ES-I3 (cell line): ENCODE data around the gene VCAM1.

Source experiments
- H3K36me3 ChIP-seq: 2 replicates; pipeline ENCODE4 v1.6.1; 2013; ENCODE audit warnings: mild to moderate bottlenecking, low read length, control low read depth, moderate library complexity; ENCODE audit not compliant: insufficient read depth
- H3K4me1 ChIP-seq: 2 replicates; pipeline ENCODE4 v1.6.1; 2013; ENCODE audit warnings: mild to moderate bottlenecking, control low read depth, low read length; ENCODE audit not compliant: insufficient read depth
- H3K9ac ChIP-seq: 2 replicates; pipeline ENCODE4 v1.6.1; 2013; ENCODE audit warnings: low read depth, mild to moderate bottlenecking, low read length, moderate library complexity
- H3K9me3 ChIP-seq: 2 replicates; pipeline ENCODE4 v1.6.1; 2013; ENCODE audit warnings: mild to moderate bottlenecking, low read length, moderate library complexity; ENCODE audit not compliant: control insufficient read depth, insufficient read depth

VCAM1 gene, protein sequence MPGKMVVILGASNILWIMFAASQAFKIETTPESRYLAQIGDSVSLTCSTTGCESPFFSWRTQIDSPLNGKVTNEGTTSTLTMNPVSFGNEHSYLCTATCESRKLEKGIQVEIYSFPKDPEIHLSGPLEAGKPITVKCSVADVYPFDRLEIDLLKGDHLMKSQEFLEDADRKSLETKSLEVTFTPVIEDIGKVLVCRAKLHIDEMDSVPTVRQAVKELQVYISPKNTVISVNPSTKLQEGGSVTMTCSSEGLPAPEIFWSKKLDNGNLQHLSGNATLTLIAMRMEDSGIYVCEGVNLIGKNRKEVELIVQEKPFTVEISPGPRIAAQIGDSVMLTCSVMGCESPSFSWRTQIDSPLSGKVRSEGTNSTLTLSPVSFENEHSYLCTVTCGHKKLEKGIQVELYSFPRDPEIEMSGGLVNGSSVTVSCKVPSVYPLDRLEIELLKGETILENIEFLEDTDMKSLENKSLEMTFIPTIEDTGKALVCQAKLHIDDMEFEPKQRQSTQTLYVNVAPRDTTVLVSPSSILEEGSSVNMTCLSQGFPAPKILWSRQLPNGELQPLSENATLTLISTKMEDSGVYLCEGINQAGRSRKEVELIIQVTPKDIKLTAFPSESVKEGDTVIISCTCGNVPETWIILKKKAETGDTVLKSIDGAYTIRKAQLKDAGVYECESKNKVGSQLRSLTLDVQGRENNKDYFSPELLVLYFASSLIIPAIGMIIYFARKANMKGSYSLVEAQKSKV

DNA sequence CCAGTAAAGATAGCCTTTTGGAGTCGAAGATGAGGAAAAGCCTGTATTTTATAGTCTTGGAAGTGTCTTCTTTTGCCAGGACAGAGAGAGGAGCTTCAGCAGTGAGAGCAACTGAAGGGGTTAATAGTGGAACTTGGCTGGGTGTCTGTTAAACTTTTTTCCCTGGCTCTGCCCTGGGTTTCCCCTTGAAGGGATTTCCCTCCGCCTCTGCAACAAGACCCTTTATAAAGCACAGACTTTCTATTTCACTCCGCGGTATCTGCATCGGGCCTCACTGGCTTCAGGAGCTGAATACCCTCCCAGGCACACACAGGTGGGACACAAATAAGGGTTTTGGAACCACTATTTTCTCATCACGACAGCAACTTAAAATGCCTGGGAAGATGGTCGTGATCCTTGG lies at the start of gene VCAM1:
TSS of gene VCAM1 (plus strand) at position 253 of the 400 bp plus-strand sequence. CDS start at position 372, 119 bp downstream.
- Histone ChIP-seq H3K9me3 (no peaks in the 10 kb centered on the region; the same call in 1 of the 2 replicates), H3K4me1 (peaks cover 2% of the 10 kb centered on the region; the same call in 1 of the 2 replicates), H3K36me3 (no peaks in the 10 kb centered on the region), H3K9ac (no peak within 1 kb of the TSS)

DNA sequence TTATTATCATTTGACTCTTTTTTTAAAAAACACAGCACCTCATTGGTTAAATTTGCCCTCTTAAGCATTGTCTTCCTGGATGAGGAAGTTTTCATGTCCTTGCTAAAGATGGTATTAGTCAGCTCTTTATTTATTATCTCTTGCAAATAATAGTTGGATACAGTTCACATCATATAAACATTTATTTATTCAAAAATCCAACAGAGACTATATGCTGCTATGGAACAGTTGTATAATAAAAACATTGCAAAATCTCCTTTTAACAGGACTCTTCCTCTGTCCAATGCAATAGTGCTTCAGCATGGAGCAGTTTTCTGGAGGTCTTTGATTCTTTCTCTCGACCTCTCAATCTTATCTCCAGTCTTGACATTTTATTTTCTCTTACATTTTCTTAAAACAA lies 49.5 kb upstream of the VCAM1 start:
- Histone ChIP-seq H3K36me3 (no peaks in the 10 kb centered on the region), H3K9ac (no peak overlapping the region), H3K9me3 (0 out of 2 replicates have a peak, but pooled peaks cover 3% of the 10 kb centered on the region), H3K4me1 (no peaks in the 10 kb centered on the region)

DNA sequence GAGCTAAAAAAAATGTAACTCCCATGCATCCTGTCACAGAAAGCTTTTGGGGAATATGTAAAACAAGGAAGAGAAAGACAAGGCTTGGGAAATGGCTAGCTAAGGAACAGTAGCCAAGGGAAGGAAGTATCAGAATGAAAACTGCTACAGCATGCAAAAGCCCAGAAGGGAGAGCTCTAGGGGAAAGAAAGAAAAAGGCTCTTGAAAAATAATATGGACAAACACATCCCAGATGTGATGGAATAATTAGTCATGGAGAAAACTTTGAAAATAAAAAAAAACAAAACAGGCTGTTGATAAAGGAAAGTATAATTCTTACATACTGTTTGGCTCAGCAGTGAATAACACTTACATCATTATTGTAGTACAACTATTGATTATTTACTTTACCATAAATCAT lies 47.9 kb upstream of the VCAM1 start:
- 0 out of 2 replicates have a peak, but pooled peaks cover 3% of the 10 kb centered on the region for H3K9me3 ChIP-seq
- H3K36me3 ChIP-seq: no peaks in the 10 kb centered on the region
- no peak overlapping the region for H3K9ac ChIP-seq
- H3K4me1 ChIP-seq: no peaks in the 10 kb centered on the region

DNA sequence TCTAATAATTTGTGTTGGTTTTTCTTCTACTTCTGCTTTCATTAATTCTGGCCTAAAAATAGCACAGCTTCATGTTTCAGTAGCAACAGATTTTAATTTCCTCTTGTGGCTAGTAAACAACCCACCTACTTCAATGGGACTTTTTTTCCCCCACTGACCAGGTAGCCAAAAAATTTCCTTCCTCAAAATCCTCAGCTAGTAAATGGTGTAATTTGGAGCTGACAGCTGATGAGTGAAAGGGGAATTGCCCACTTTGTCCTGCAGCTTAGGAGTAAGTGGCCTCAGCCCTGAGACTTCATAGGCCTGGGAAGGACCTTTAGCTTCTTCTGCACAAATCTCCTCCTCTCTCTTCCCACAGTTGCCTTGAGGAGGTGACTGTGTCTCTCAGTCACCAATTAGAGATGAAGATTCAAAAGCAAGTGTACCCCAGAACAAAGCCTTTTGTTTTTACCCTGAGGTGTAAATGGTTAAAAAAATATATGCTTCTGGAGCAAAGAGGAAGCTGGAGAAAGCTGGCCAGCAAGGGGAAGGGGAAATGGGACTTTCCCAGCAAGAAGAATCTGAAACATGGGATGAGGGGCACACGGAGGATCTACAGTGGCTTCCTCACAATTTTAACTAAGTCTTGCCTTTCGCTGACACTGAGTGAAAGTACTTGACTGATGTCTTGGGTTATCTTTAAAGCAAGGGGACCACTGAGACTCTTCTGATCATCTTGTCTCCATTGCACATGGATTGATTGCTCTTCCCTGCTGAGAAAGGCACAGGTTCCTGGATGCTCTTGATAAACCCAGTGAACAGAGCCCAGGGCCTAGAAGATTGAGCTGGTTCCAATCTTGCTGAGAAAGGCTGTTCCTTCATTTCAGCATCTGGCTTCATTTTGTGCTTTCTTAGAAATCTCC lies 35.8 kb upstream of the VCAM1 start:
- Histone ChIP-seq H3K9ac (no peak overlapping the region), H3K36me3 (no peaks in the 10 kb centered on the region), H3K4me1 (no peaks in the 10 kb centered on the region), H3K9me3 (no peaks in the 10 kb centered on the region)

DNA sequence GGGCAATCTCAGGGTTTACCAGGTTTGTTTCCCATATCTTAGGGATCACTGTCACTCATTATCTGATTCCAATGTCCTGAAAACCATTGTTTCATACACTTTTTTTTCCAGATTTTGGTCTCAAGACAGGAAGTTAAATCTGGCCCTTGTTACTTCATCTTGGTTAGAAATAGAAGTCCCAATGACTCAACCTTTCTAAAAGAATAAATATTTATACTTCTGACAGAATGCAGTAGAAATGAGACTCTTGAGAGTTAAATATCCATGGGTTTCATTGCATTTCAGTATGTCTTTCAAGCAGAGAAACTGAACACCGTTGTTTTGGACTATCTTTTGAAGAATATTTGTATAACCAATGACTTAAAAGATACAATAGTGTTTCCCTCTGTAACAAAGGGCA lies 19.8 kb upstream of the VCAM1 start:
- Histone ChIP-seq H3K9ac (no peak overlapping the region), H3K9me3 (no peaks in the 10 kb centered on the region), H3K36me3 (no peaks in the 10 kb centered on the region), H3K4me1 (0 out of 2 replicates have a peak, but pooled peaks cover 5% of the 10 kb centered on the region)

DNA sequence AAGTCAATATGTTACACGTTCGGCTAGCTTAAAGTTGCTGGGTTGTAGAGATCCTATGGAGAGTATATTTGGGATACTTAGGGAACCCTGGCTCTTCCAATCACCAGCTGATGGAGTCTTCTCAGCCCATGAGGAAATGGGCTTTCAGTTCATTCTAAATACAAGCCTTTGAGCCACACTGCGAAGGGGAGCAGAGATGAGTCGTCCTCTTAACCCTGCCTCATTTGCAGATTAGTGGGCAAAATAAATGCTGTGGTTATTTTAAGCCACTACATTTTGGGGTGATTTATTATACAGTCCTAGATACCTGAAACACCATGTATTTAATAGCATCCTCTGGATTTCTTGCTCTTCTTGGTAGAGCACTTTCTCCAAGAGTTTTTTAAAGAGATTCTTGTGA lies 19.0 kb upstream of the VCAM1 start:
- H3K4me1 ChIP-seq: 0 out of 2 replicates have a peak, but pooled peaks cover 5% of the 10 kb centered on the region
- H3K9ac ChIP-seq: no peak overlapping the region

DNA sequence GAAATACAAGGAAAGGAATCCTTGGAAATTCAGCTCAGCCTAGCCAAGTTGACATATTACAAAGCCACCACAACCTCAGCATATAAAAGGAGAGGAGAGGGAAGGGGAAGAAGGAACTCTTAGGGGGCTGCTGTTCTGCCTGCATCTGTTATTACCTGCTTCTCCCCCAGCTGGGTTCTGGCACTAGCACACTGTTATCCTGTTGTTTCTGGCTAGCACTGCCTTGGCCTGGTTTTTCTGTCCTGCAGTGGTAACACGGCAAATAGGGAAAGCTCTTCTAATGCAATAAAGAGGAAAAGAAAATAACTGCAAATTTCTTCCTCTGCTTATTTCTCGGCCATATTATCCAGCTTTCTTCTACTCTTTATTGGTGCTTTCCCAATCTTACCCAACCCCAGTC lies 16.5 kb upstream of the VCAM1 start:
- Histone ChIP-seq H3K4me1 (0 out of 2 replicates have a peak, but pooled peaks cover 5% of the 10 kb centered on the region), H3K9ac (no peak overlapping the region), H3K36me3 (no peaks in the 10 kb centered on the region), H3K9me3 (no peaks in the 10 kb centered on the region)

More for the DNA sequence above, 19.0 kb upstream of the VCAM1 start:
- H3K9me3 ChIP-seq: no peaks in the 10 kb centered on the region
- H3K36me3 ChIP-seq: no peaks in the 10 kb centered on the region

DNA sequence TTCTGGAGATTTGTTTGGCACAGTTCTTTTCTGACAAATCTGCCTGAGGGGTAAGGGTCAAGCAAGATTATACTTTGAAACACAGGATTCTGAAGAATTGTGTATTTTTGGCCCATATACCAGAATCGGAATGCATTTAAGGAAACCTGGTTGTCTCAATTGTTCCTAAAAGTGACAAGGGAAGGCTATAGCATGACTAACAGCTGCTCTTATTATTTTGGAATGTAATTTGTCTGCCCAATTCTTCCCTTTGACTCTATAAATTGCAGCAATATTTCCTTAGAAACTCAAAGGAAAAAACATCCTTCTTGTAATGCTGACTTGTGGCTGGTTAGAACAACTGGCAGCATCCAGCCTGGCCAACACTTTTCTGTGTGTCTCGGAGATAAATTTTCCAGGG lies 15.8 kb upstream of the VCAM1 start:
- H3K9me3 ChIP-seq: no peaks in the 10 kb centered on the region
- H3K4me1 ChIP-seq: 0 out of 2 replicates have a peak, but pooled peaks cover 5% of the 10 kb centered on the region
- no peak overlapping the region for H3K9ac ChIP-seq
- H3K36me3 ChIP-seq: no peaks in the 10 kb centered on the region

DNA sequence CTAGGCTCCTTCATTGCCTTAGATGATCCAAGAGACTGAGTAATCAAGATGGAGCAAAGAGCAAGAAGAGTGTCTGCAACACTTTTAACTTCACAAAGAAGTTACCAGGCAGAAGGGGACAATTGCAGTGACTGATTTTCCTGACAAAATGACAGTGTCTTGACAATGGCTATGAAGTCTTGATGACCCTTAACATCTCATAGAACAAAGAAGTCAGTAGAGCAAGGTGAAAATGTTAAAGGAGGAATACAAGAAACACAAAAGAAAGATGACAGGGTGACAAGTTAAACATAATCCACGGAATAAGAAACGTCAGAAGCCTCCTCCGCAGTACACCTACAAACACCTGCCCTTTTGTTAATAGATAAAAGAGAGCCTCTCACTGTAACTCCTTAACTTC lies 15.1 kb upstream of the VCAM1 start:
- Histone ChIP-seq H3K9me3 (no peaks in the 10 kb centered on the region), H3K4me1 (0 out of 2 replicates have a peak, but pooled peaks cover 5% of the 10 kb centered on the region), H3K36me3 (no peaks in the 10 kb centered on the region), H3K9ac (no peak overlapping the region)

DNA sequence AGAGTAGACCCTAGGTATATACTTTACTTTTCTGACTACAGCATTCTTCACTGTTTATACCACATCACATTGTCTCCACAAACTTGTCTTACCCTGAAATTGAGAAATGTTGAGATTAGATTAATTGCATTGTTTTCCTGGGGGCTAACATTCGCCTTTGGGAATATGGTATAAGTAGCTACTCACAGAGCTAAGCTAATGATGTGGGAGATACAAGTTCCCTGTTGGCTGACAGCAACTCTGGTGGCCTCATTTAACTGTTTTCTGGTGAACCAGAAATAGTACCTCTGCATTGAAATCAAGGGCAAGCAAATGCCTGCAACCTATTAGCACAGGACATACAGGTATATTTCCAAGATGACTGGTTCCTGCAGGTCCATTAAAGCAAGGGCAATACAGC lies 13.2 kb upstream of the VCAM1 start:
- Histone ChIP-seq H3K4me1 (0 out of 2 replicates have a peak, but pooled peaks cover 5% of the 10 kb centered on the region), H3K9ac (no peak overlapping the region), H3K9me3 (no peaks in the 10 kb centered on the region), H3K36me3 (no peaks in the 10 kb centered on the region)

DNA sequence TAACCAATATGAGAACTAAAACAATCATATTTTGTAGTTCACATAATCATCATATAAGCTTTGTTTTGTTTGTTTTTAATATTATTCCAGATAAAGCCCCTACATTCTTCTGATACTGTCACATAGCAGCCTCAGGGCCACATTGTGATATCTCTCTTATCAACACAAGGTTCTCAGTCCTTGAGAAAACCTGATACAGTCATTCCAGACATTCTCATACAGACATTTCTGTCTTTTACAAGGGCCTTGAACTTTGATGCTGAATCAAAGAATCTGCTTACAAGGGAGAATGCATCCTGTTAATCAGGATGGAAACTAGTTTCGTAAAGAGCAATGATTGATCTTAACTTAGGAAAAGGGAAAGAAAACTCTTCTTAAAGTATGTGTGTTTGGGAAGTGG lies 12.7 kb upstream of the VCAM1 start:
- H3K36me3 ChIP-seq: no peaks in the 10 kb centered on the region
- no peak overlapping the region for H3K9ac ChIP-seq
- H3K4me1 ChIP-seq: 0 out of 2 replicates have a peak, but pooled peaks cover 5% of the 10 kb centered on the region
- no peaks in the 10 kb centered on the region for H3K9me3 ChIP-seq

DNA sequence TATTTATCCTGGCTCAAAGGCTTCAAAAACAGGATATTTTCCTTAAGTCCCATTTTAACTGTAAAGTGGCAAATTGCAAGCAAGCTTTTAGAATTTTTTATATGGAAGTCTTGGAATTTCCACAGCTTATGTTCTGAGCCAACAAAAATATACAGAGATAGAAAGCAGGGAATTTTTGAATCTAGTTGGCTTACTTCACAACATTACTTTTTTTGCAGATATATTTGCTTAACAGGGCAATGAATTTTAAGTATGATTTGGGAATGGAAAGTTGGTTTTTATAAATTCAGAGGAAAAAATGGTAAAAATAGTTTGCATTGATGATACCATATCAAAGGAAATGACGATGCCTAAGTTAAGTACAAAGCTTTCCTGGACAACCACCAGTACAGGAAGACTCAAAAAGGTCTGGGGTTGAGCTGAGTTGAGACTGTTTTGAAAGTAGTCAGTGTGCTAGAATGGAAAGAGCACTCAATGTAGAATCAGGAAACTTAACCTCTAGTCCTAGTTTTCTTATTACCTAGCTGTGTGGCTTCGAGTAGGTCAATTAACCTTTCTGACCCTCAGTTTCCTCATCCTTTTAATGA lies 11.0 kb upstream of the VCAM1 start:
- Histone ChIP-seq H3K4me1 (no peaks in the 10 kb centered on the region), H3K36me3 (no peaks in the 10 kb centered on the region), H3K9me3 (no peaks in the 10 kb centered on the region), H3K9ac (no peak overlapping the region)

DNA sequence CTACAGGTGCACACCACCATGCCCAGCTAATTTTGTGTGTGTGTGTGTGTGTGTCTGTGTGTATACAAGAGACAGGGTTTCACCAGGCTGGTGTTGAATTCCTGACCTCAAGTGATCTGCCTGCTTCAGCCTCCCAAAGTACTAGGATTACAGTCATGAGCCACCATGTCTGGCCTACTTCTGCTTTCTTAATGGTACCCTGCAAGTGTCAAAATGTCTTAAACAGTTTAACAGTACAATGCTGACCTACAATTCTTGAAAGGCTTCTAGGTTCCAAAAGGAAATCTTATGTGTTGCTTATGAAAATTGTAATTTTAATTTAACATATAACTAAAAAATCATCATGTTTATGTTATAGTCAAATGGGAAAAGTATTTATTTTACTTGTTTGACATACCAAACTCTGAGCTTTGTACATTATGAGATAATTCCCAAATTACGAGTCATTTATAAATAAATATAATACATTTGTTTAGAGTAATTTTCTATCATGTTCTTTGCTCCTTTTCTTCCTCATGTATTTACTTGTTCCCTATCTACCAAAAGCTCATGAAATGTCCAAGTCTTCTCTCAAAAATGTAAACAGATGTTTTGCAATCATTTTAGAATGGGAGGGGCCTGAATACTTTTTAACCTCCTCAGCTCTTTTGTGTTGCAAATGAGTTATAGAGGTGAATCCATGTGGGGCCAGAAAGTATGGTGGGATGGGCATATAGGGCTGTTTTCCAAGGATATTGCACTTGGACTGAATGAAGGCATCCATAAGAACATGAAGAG lies 8.4 kb upstream of the VCAM1 start:
- no peaks in the 10 kb centered on the region for H3K4me1 ChIP-seq

More for the DNA sequence above, 8.4 kb upstream of the VCAM1 start:
- no peak overlapping the region for H3K9ac ChIP-seq
- no peaks in the 10 kb centered on the region for H3K9me3 ChIP-seq
- no peaks in the 10 kb centered on the region for H3K36me3 ChIP-seq
